HepG2 (cell line): Measurements from ENCODE around the gene ADSL.

ENCODE experiments used
- THAP9 ChIP-seq: sonication (generic); formaldehyde crosslinking; IDR thresholded peaks from 2 replicates; pipeline ENCODE4; 2020; ENCODE audit warnings: missing genetic modification reagents, mild to moderate bottlenecking, borderline replicate concordance
- ZSCAN20 ChIP-seq: sonication (generic); formaldehyde crosslinking; IDR thresholded peaks from 2 replicates; pipeline ENCODE4 v1.4.0; 2020; ENCODE audit warnings: missing genetic modification reagents, mild to moderate bottlenecking, borderline replicate concordance

DNA sequence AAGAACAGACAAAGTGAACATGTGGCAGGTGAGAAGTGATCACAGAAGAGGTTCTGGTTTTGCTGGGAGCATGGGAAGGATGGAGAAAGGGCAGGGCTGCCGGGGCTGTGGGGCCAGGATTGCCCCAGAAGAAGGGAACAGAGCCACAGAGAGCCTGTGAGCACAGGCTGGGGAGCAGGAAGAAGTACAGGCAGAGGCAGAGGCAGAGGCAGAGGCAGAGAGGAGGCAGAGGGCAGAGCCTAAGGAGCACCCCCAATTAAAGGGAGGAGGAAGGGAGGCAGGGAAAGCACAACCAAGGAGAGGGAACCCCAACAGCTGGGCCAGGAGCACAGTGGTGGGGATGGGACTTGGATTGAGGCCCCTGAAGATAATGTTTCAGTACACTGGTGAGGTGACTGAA lies 75.6 kb downstream of the ADSL start:
- TF ChIP-seq ZSCAN20 (no peak), THAP9 (CRISPR knock-in tag) (no peak)
